Activated CD8-positive, alpha-beta memory T cell treated with anti-CD3 and anti-CD28 coated beads for 36 hours (primary cell): ENCODE results near the gene ANKRD13A. TPM values are rescaled to one million over a fixed set of nuclear protein-coding genes. Genes with fewer than 3 reads are reported as not detected.
"Not testable (repeated sequence)": the region's sequence is repeated elsewhere in the genome, so short reads cannot be mapped to it uniquely, and the experiment has no call there.

Experiments
- CTCF ChIA-PET: fragments of 350-600 bp; sonication (Branson Sonifier 250); formaldehyde crosslinking; loops from one replicate; lab custom pipeline; 2021; ENCODE audit warnings: antibody characterized with exemption; lab: Charles Lee
- POLR2A ChIA-PET: fragments of 350-600 bp; sonication (Branson Sonifier 250); formaldehyde crosslinking; loops from one replicate; lab custom pipeline; 2021; ENCODE audit warnings: antibody characterized with exemption; lab: Charles Lee
- total RNA-seq, 2 experiments: library from RNA; stranded (reverse); gene quantifications; one replicate each; pipeline ENCODE4 v1.2.3, GENCODE V29; 2021

ANKRD13A gene
- total RNA-seq, 2 experiments from 2014 or later: 30.4 to 32.1 TPM

DNA sequence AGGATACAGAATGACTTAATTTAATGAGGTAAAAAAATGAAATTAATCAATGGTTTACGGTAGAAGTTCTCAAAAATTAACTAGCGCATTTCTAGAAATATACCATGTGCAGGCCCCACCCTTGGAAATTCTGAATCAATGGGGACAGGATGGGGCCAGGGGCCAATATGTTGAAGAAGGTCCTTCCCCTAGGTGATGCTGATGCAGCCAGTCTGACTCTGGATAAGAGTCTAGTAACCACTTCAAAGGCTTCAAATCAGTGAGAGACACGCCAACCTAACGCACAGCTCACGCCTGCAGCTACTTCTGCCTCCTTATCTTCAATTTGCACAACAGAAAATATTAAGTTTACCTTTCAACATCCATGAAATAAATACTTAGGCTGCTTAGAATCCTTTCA, 17.9 kb upstream of the ANKRD13A start:
- ChIA-PET CTCF (interaction anchor here (0.6 kb wide), 1 partner anchor 54 kb away, joined by 3 read pairs; no protein-coding TSS in a partner anchor), POLR2A (interaction anchor here (0.5 kb wide), 1 partner anchor 452 kb away, joined by 6 read pairs; no protein-coding TSS in a partner anchor)

DNA sequence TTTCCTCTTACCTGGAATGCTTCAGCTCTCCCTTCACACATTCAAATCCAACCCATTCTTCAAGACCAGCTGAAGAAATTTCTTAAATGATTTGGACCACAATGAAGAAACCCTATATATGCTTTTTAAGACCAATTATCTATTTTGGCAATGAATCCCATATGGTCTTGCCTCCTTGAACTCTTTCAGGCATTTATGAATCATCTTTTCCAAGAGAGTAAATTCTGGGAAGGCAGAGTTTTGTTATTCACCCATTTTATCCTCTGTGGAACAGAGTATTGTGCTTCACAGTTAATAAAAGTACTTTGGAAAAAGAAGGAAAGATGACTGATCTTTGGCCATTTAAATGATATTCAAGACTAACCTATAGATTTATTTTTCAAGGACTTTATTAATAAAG, 17.0 kb upstream of the ANKRD13A start:
- POLR2A ChIA-PET: no interaction called here
- CTCF ChIA-PET: no interaction called here

DNA sequence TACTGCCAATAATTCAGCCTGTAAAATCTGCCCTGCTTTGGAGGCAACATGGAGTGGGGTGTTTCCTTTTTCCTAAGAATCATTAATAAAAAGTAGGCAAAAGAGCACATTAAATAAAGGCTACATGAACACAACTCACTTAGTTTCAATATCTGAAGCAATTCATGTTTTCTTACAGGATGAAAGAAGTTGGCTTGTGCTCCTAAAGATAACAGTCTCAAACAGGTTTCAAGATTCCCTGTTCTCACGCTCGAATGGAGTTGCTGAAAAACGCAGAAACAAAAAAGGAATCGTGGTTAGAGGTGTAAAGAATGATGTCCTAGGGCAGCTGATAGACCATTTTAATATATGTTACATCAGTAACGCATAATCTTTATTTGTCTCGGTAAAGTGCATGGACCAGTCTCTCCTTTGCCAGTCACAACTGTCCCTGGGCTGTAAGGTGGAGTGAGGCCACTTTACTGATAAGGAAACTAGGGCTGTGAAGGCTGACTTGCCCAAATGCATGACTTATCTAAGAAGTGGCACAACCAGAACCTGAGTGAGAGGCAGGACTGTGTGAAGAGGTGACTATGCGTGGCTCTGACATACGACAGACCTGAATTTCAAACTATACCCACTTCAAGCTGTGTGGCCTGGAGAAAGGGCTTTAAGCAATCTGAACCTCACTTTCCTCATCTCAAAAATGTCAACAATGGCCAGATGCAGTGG, 15.6 kb upstream of the ANKRD13A start:
- ChIA-PET CTCF (no interaction called here), POLR2A (no interaction called here)

DNA sequence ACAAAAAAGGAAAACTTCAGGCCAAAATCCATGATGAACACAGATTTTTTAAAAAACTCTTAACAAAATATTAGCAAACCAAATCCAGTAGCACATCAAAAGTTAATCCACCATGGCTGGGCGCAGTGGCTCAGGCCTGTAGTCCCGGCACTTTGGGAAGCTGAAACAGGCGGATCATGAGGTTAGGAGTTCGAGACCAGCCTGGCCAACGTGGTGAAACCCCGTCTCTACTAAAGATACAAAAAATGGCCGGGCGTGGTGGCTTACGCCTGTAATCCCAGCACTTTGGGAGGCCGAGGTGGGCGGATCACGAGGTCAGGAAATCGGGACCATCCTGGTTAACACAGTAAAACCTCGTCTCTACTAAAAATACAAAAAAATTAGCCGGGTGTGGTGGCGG, 13.0 kb upstream of the ANKRD13A start:
- POLR2A ChIA-PET, CTCF ChIA-PET: not testable (repeated sequence)

DNA sequence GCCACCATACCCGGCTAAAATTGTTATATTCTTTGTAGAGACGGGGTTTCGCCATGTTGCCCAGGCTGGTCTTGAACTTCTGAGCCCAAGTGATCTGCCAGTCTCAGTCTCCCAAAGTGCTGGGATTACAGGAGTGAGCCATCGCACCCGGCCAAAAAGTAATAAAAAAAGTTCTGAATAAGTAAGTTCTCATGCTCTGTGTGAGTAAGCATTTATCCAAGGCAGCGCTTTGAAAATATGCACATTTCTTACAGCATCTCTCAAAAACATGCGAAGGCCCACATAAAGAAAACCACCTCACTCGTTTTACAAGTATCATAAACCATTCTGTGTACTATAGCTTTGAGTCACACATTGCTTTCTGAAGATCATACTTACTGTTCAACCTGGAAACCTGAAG, 11.6 kb upstream of the ANKRD13A start:
- CTCF ChIA-PET: no interaction called here

DNA sequence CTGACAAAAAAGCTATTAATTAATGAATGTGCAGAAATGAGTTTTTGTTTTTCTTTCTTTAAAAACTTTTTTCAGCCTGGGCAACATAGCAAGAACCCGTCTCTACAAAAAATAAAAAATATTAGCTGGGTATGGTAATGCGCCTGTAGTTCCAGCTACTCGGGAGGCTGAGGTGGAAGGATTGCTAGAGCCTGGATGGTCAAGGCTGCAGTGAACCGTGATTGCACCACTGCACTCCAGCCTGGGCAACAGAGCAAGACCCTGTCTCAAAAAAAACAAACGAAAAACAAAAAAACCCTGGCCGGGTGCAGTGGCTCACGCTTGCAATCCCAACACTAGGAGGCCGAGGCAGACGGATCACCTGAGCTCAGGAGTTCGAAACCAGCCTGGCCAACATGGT, 11.0 kb upstream of the ANKRD13A start:
- POLR2A ChIA-PET: interaction anchor here (1.0 kb wide), 1 partner anchor 11 kb away, joined by 3 read pairs; the partner anchor contains the start of gene ANKRD13A
- CTCF ChIA-PET: no interaction called here

More for the DNA sequence above, 11.6 kb upstream of the ANKRD13A start:
- POLR2A ChIA-PET: interaction anchor here (1.0 kb wide), 1 partner anchor 11 kb away, joined by 3 read pairs; the partner anchor contains the start of gene ANKRD13A

DNA sequence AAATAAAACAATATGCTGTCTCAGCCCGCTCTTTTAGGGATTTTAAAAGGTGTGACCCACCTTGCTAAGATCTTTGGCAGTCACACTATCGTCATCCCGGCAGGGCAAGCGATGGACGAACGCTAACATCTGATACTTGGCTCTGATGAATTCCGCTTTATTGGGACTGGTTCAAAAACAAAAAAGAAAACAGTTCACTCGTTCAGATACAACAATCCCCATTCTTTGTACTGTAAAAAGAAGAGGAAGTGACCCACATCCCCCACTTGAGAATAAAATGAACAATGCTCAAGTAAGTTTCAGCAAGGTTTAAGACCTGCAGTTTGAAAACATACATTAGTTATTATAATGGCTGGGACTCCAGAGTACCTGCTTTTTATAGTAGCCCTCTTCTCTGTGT, 10.3 kb upstream of the ANKRD13A start:
- POLR2A ChIA-PET: no interaction called here
- CTCF ChIA-PET: no interaction called here

DNA sequence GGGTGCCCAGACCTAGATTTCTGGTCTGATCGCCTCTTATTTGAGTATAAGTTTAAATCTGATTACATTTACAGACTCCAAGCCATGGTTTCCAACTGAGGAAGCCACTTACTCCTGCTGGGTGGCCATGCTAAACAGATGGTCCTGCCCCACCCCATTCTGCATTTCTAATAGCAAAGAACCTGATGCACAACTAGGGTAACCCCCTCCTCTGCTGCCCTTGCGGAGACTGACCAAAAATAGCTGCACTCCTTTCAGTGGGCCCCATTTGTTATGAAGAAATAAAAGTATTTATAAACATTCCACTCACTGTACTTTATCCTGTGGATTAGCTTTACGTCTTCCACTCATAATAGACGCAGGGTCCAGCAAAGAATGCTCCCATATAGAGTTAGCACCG, 9.8 kb upstream of the ANKRD13A start:
- ChIA-PET CTCF (no interaction called here), POLR2A (no interaction called here)

DNA sequence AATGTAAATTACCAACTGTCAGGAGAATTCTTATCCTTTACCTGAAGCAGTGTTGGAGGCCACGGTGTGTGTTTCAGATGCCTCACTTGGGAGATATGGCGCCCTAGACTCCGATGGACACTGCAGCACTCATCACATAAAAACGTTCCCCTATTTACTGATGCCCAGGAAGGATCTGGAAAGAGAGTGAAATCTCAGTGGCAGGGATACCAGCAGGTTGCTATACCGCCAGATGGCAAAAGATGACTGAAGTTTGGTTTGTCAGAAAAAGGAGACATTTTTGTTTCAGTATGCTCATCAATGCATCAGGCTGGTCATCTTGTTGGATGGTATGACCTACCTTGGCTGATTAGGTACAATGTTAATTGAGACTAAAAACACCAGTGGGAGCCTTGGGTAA, 7.6 kb upstream of the ANKRD13A start:
- POLR2A ChIA-PET: no interaction called here

DNA sequence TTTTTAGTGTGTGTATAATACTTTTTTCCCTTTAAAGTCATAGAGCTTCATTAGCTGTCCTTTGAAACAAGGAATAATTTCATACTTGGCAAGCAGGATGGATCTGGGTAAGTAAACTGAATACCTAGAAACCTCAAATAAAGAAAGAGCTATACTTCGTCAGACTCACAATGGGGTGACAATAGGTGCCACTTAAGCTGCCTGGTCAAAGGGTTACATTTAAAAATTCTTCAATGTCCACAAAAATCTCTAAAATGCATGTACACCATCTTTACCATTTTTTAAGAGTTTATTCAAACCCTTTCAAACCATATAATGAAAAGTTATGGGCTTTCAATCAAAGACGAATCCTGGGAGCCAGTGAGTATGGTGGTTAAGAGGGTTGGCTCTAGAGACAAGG, 6.1 kb upstream of the ANKRD13A start:
- CTCF ChIA-PET: interaction anchor here (1.2 to 2.4 kb wide), 2 partner anchors 10 to 29 kb away, joined by 3 to 5 read pairs; no protein-coding TSS in a partner anchor
- POLR2A ChIA-PET: interaction anchor here (0.6 kb wide), 1 partner anchor 49 kb away, joined by 5 read pairs; no protein-coding TSS in a partner anchor

More for the DNA sequence above, 7.6 kb upstream of the ANKRD13A start:
- CTCF ChIA-PET: interaction anchor here (2.4 kb wide), 1 partner anchor 12 kb away, joined by 5 read pairs; no protein-coding TSS in a partner anchor

DNA sequence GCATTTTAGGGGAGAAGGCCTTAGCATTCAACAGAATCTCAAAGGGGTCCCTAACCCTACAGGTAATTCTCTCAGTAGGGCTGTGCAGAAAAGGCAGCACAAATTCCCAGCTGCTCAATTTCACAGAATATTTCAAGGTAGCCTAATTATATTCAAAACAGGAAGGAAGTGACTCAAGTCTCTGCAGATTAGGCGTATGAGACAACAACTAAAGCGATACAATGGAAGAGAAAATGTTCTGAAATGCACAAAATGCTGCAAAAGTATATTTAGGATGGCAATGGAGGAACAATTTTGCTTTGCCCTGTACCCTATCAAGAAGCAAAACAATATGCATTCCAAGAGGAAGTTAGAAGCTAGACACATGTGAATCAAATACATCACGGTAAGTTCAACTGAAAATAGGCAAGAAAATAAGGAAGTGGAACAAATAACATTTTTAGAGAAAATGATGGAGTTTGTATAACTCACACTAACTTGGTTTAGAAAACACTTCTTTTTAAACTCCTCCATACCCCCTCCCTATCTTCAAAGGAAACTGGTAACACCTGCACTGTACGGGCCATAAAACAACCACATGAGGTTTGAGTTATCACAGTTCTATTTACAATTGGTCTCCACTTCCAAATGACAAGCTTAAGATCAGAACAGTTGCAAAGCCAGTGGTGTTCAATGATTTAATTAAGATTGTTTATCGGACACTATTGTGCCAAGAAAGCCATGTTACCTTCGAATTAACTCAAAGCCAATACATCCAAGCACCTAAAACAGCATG, 4.6 kb upstream of the ANKRD13A start:
- ChIA-PET POLR2A (interaction anchor here (1.0 kb wide), 1 partner anchor 18 kb away, joined by 6 read pairs; no protein-coding TSS in a partner anchor), CTCF (interaction anchor here (1.2 kb wide), 1 partner anchor 10 kb away, joined by 3 read pairs; no protein-coding TSS in a partner anchor)

DNA sequence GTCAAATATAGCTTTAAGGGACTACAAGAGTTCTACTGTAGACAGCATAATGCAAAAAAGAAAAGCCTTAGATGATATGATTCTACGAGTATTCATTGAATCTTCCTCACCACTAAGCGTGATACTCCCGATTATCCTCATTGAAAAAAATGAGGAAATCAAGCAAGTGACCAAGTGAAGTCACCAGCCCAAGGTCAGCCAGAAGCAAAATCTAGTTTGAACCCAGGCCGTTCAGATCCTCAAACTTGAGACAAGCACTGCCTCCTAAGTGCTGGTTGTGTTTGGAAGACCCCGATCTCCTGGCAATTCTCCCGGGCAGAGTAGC, 3.9 kb upstream of the ANKRD13A start:
- ChIA-PET POLR2A (no interaction called here), CTCF (interaction anchor here (1.2 kb wide), 1 partner anchor 9 kb away, joined by 3 read pairs; no protein-coding TSS in a partner anchor)

DNA sequence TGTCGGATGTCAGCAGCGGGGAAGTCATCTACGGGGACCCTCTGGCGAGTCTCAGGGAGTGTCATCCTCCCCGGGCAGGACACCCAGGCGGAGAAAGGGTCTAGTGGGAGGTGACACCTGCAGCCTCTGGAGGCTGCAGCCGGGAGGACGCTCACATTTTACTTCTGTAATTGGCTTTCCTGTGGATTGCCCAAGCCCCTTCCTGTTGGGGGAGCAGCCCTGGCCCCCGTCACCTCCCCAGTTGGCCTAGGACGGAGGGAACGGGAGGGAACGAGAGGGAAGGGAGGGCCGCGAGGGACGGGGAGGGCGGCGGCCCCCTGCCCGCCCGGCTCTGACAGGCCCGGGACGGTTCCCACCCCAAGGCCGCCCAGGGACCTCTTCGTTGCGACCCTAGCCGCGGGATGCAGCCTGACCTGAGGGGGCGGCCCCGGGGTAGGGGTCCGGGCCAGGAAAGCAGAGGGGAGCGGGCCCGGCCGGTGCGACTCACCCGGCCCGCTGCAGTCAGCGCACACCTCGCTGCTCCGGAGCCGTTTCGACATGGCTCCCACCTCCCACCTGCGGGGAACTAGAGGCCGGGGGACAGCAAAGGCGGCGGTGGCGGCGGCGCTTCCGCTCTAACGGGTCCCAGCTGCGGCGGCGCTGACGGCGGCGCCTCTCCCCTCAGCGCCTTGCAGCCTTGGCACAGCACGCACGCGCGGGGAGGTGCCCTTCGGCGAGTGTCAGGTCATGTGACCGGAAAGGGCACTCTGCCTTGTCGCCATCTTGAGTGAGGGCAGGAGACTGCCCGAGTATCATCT, 3.3 kb upstream of the ANKRD13A start, which contains the start of gene GIT2:
Gene GIT2, minus strand, starts transcription at position 683 of the 797 bp plus-strand sequence. Its CDS starts 144 bp downstream, at position 539.
- CTCF ChIA-PET: interaction anchor here (0.5 to 1.2 kb wide), 3 partner anchors 8 to 11 kb away, joined by 3 to 4 read pairs (median 3); no protein-coding TSS in a partner anchor
- POLR2A ChIA-PET: no interaction called here

DNA sequence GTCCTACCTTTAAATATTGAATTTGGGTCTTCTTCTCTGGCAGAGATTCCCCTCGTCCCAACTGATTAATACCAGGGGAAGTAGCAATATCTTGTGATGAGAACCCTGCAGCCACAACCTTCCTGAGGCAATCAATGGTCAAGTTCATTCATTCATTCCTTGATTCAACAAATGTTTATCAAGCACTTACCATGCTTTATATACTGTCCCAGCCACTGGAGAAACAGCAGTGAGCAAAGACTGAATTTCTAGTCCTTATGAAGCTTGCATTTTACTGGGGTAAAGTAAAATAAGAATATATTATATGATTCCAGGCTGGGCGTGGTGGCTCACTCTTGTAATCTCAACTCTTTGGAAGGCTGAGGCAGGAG, 2.8 kb upstream of the ANKRD13A start:
- ChIA-PET POLR2A (no interaction called here), CTCF (interaction anchor here (1.1 kb wide), 1 partner anchor 8 kb away, joined by 4 read pairs; no protein-coding TSS in a partner anchor)

DNA sequence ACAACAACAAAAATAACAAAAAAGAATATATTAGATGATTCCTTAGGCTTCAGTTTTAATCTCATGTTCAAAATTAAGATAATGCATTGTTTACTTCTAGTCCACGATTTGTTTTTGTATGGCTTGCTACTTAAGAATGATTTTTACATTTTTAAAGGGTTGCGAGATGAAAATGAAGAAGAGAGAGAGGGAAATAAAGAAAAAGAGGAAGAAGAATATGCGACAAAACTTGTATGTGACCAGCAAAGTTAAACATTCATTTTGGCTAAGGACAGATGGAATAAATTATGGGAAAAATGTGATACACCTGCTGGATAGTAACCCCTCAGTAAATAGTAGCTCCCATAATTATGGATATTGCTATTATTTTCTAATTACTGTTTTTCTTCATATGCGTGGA, 1.8 kb upstream of the ANKRD13A start:
- CTCF ChIA-PET: no interaction called here
- POLR2A ChIA-PET: no interaction called here

DNA sequence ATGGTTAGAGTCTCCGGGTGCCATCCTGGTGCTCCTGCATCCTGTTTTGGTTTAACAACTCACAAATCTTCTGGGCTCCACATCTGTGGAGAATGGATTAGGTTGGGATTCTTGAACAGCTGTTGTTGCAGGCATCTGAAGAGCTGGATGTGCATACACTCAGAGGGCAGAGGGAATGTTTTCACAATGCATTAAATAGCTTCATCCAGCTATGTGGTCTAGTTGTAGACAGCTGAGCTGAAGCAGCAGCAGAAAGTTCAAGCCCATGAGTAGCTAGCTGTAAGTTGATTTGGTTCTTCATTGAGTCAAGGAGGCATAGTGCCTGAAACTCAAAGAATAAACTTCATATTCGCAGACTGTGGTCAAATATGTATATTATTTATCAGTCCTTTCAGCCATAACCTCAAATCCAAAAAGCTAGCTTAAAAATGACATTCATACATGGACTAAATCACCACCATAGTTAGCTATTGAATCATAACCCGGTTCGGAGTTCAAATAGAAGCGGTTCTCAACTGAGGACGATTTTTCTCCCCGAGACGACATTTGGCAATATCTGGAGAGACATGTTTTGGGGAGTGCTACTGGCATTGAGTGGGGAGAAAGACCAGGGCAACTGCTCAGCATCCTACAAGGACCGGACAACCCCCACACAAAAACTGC, 858 bp upstream of the ANKRD13A start:
- ChIA-PET CTCF (no interaction called here), POLR2A (interaction anchor here (0.7 to 1.0 kb wide), 2 partner anchors 11 to 282 kb away, joined by 3 read pairs; no protein-coding TSS in a partner anchor)

DNA sequence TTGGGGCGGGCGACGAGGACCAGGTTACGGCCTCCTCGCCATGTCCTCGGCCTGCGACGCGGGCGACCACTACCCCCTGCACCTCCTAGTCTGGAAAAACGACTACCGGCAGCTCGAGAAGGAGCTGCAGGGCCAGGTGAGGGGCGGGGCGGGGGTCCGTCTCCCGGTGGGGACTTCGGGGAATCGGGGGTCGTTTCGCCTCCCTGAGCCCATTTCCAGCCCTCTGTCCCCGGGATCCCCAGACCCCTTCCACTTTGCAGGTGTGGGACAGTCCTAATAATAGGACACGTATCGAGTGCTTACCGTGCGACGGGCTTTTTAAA, 380 bp downstream of the ANKRD13A start:
- POLR2A ChIA-PET: interaction anchor here (0.5 to 1.1 kb wide), 3 partner anchors 12 to 282 kb away, joined by 3 read pairs; no protein-coding TSS in a partner anchor
- CTCF ChIA-PET: interaction anchor here (0.9 to 1.0 kb wide), 2 partner anchors 17 to 432 kb away, joined by 3 to 5 read pairs; no protein-coding TSS in a partner anchor

DNA sequence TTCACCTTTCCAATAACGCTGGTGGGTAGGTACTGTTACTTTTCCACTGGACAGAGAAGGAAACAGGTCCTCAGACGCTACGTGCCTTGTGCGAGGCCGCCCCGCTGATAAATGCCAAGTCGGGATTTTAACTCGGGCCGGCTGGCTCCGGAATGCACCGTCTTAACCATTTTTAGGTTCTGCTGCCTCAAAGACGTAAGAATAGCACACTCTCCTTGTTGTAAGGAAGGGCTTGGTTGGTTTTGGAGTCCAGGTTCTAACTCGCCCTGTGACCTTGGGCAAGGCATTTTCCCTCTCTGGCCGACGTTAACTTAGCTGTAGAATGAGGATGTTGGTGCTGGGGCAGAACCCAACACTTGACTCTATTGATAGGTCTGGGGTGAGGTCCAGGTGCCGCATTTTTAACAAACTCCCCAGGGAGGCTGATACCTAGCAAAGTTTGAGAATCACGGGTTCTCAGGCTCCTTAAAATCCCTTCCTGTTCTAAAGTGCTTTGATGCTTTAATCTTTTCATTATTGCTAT, 814 bp downstream of the ANKRD13A start:
- CTCF ChIA-PET: interaction anchor here (0.9 kb wide), 1 partner anchor 431 kb away, joined by 3 read pairs; no protein-coding TSS in a partner anchor
- POLR2A ChIA-PET: interaction anchor here (1.1 kb wide), 1 partner anchor 17 kb away, joined by 3 read pairs; no protein-coding TSS in a partner anchor
